IMR-90 (cell line): ENCODE data around the gene RNF225. TPM values are rescaled to one million over a fixed set of nuclear protein-coding genes. Genes with fewer than 3 reads are reported as not detected.

ENCODE experiments used
- ATAC-seq: fragments of 200-7000 bp; cut with Tn5 transposase; 2 replicates; pipeline ENCODE4 v1.9.1; 2020; ENCODE audit warnings: low read depth, mild to moderate bottlenecking, moderate library complexity
- BruUV-seq: library from RNA; stranded (reverse); fragments of 400-500 nt; replicated peaks from 2 replicates; lab custom pipeline; 2021; lab: Mats Ljungman, UMichigan
- CTCF ChIA-PET: fragments of 300-600 bp; formaldehyde crosslinking; extraction: SDS; loops from one replicate; lab custom pipeline; 2021; ENCODE audit warnings: antibody characterized with exemption; lab: Yijun Ruan, JAX
- POLR2A ChIA-PET: fragments of 300-600 bp; sonication (Branson Sonifier 250); formaldehyde crosslinking; loops from one replicate; lab custom pipeline; 2022; ENCODE audit warnings: antibody characterized with exemption; ENCODE audit not compliant: unreplicated experiment; lab: Charles Lee
- DNase-seq: peaks from one replicate; pipeline ENCODE4 v3.0.0; 2013
- H2AFZ ChIP-seq: replicated peaks from 2 replicates; pipeline ENCODE3; 2013; ENCODE audit warnings: low read length, mild to moderate bottlenecking; ENCODE audit not compliant: poor library complexity
- H2AK5ac ChIP-seq: 2 replicates; pipeline ENCODE4 v1.6.1; 2013; ENCODE audit warnings: low read depth, low read length, inconsistent platforms
- H2AK9ac ChIP-seq: replicated peaks from 2 replicates; pipeline ENCODE3; 2013; ENCODE audit warnings: mild to moderate bottlenecking, low read depth, low read length, moderate library complexity; ENCODE audit not compliant: poor library complexity
- H2BK120ac ChIP-seq: 2 replicates; pipeline ENCODE4 v1.6.1; 2013; ENCODE audit warnings: low read depth, low read length, inconsistent platforms
- H2BK15ac ChIP-seq: 3 replicates; pipeline ENCODE4 v1.6.1; 2013; ENCODE audit warnings: low read depth, low read length, inconsistent platforms
- H2BK20ac ChIP-seq: 2 replicates; pipeline ENCODE4 v1.6.1; 2013; ENCODE audit warnings: low read depth, mild to moderate bottlenecking, inconsistent platforms, low read length, moderate library complexity
- H2BK5ac ChIP-seq: 2 replicates; pipeline ENCODE4 v1.6.1; 2013; ENCODE audit warnings: mild to moderate bottlenecking, low read depth, low read length, inconsistent platforms; ENCODE audit not compliant: poor library complexity, severe bottlenecking
- H3K14ac ChIP-seq: replicated peaks from 2 replicates; pipeline ENCODE4 v1.6.1; 2013; ENCODE audit warnings: low read depth, low read length, inconsistent platforms
- H3K18ac ChIP-seq: 2 replicates; pipeline ENCODE4 v1.6.1; 2013; ENCODE audit warnings: low read depth, low read length, control low read depth
- H3K23ac ChIP-seq: 2 replicates; pipeline ENCODE4 v1.6.1; 2013; ENCODE audit warnings: low read depth, low read length, inconsistent platforms
- H3K27ac ChIP-seq: 2 replicates; pipeline ENCODE4 v1.5.1; 2013; ENCODE audit warnings: mild to moderate bottlenecking, control low read depth, low read length; ENCODE audit not compliant: insufficient read depth
- H3K27me3 ChIP-seq: 2 replicates; pipeline ENCODE4 v1.6.1; 2013; ENCODE audit warnings: low read length; ENCODE audit not compliant: control insufficient read depth, insufficient read depth
- H3K36me3 ChIP-seq: 2 replicates; pipeline ENCODE4 v1.6.1; 2013; ENCODE audit warnings: low read length, mixed read lengths; ENCODE audit not compliant: control insufficient read depth, insufficient read depth
- H3K4ac ChIP-seq: 2 replicates; pipeline ENCODE4 v1.6.1; 2013; ENCODE audit warnings: low read depth, low read length, inconsistent platforms
- H3K4me1 ChIP-seq: 2 replicates; pipeline ENCODE4 v1.6.1; 2013; ENCODE audit warnings: low read length, mixed read lengths; ENCODE audit not compliant: control insufficient read depth, insufficient read depth
- H3K4me2 ChIP-seq: 2 replicates; pipeline ENCODE4 v1.6.1; 2013; ENCODE audit warnings: low read depth, mild to moderate bottlenecking, control low read depth, low read length, moderate library complexity
- H3K4me3 ChIP-seq: 2 replicates; pipeline ENCODE4 v1.5.1; 2013; ENCODE audit warnings: low read depth, mild to moderate bottlenecking, control low read depth, low read length, moderate library complexity; ENCODE audit not compliant: insufficient read depth
- H3K56ac ChIP-seq: 2 replicates; pipeline ENCODE4 v1.6.1; 2013; ENCODE audit warnings: low read length, inconsistent platforms; ENCODE audit not compliant: insufficient read depth; ENCODE audit errors: extremely low read depth
- H3K79me1 ChIP-seq, 2 experiments: 2 replicates each; pipeline ENCODE4 v1.6.1; 2013; ENCODE audit warnings: low read length in 2 of 2, inconsistent platforms in 1 of 2, low read depth in 1 of 2
- H3K9ac ChIP-seq: 2 replicates; pipeline ENCODE4 v1.6.1; 2013; ENCODE audit warnings: low read depth, low read length, control low read depth
- H3K9me1 ChIP-seq: 2 replicates; pipeline ENCODE4 v1.6.1; 2013; ENCODE audit warnings: low read length, inconsistent platforms; ENCODE audit not compliant: insufficient read depth
- H3K9me3 ChIP-seq: 2 replicates; pipeline ENCODE4 v1.6.1; 2013; ENCODE audit warnings: low read length; ENCODE audit not compliant: control insufficient read depth, insufficient read depth
- H4K20me1 ChIP-seq: 2 replicates; pipeline ENCODE4 v1.6.1; 2013; ENCODE audit warnings: low read length, inconsistent platforms; ENCODE audit not compliant: insufficient read depth
- H4K5ac ChIP-seq: 2 replicates; pipeline ENCODE4 v1.6.1; 2013; ENCODE audit warnings: mild to moderate bottlenecking, low read depth, low read length, control low read depth
- H4K8ac ChIP-seq, 2 experiments: 2 replicates each; pipeline ENCODE4 v1.6.1; 2013; ENCODE audit warnings: low read depth in 2 of 2, low read length in 2 of 2, control low read depth in 1 of 2, inconsistent platforms in 1 of 2
- H4K91ac ChIP-seq: 2 replicates; pipeline ENCODE4 v1.6.1; 2013; ENCODE audit warnings: low read depth, low read length, inconsistent platforms; ENCODE audit not compliant: insufficient read depth
- BHLHE40 ChIP-seq: fragments of 150-350 bp; IDR thresholded peaks from 2 replicates; pipeline ENCODE4 v1.6.1; 2016; ENCODE audit warnings: mild to moderate bottlenecking, low read depth, low read length
- CHD1 ChIP-seq: IDR thresholded peaks from 2 replicates; pipeline ENCODE4 v1.6.1; 2012; ENCODE audit warnings: low read depth, low read length, improper control_type of control experiment
- MAZ ChIP-seq: IDR thresholded peaks from 2 replicates; pipeline ENCODE4 v1.6.1; 2012; ENCODE audit warnings: low read depth, mild to moderate bottlenecking, low read length, improper control_type of control experiment, moderate library complexity, borderline replicate concordance
- MXI1 ChIP-seq: IDR thresholded peaks from 2 replicates; pipeline ENCODE4 v1.6.1; 2012; ENCODE audit warnings: low read depth, mild to moderate bottlenecking, low read length, moderate library complexity, borderline replicate concordance
- whole genome bisulfite sequencing, 2 experiments: methylation state at CpG; one replicate each; pipeline versions ENCODE4 v1.1.5 to v1.1.7; 2013; ENCODE audit warnings: missing lambda C conversion rate in 2 of 2; ENCODE audit not compliant: insufficient read length in 1 of 2; ENCODE audit errors: extremely low coverage in 2 of 2; 5-methylcytosine and 5-hydroxymethylcytosine counted together
- dilution Hi-C: fragments of 300-500 bp; cut with HindIII; formaldehyde crosslinking; loops from one replicate; pipeline ENCODE4 v1.14.3; 2018; ENCODE audit warnings: low sequenced_read_pairs; ENCODE audit not compliant: unreplicated experiment
- in situ Hi-C: fragments of 300-500 bp; cut with MboI; formaldehyde crosslinking; loops from 3 replicates; pipeline ENCODE4 v1.14.3; 2019; ENCODE audit warnings: low sequenced_read_pairs, inconsistent platforms, mixed read lengths
- intact Hi-C: fragments of 100-400 bp; cut with micrococcal nuclease; formaldehyde crosslinking; loops from 2 replicates; pipeline ENCODE4 v1.10.0; 2022
- polyA plus RNA-seq, 3 experiments: library from polyadenylated mRNA; depleted of rRNA; stranded (reverse); fragments of >200 nt; gene quantifications; 2 replicates each; pipeline ENCODE4 v1.2.3, GENCODE V29; 2012; ENCODE audit warnings: low replicate concordance in 1 of 3
- total RNA-seq: library from RNA; depleted of rRNA; stranded (reverse); fragments of >200 nt; gene quantifications from 2 replicates; pipeline ENCODE4 v1.2.3, GENCODE V29; 2012
- TF ChIP-seq, protein P1 (sequence below): fragments of 150-350 bp; IDR thresholded peaks from 2 replicates; pipeline ENCODE4 v1.6.1; 2016; ENCODE audit warnings: low read depth, mild to moderate bottlenecking, low read length, moderate library complexity, borderline replicate concordance

The RNF225 gene
- total and polyA plus RNA-seq, 2 of the 4 experiments (the other 2 are of a cell fraction) = 0.10 TPM; not detected in 1

- Histone ChIP-seq H2AFZ (peak overlapping the region; percentile 99), H2BK20ac (no peak overlapping the region), H3K4me3 (peak overlapping the region; percentile 66), H3K4ac (peak overlapping the region; percentile 72), H3K9me1 (peaks cover 3% of the 10 kb centered on the region; the same call in 1 of the 2 replicates), H3K4me2 (peak overlapping the region; percentile 82), H3K56ac (peak overlapping the region; percentile 46; the same call in 1 of the 2 replicates), H4K8ac (peak overlapping the region; percentile 31 to 91; a peak in 3 of 4 replicates), H2BK5ac (peak overlapping the region; percentile 37), H3K27ac (peak overlapping the region; percentile 57), H3K27me3 (no peaks in the 10 kb centered on the region), H3K14ac (peak overlapping the region; percentile 74), H3K4me1 (peaks cover 6% of the 10 kb centered on the region; the same call in 1 of the 2 replicates), H3K79me1 (peaks cover 12 to 49% of the 10 kb centered on the region in 2 experiments), H3K9ac (peak overlapping the region; percentile 69), H4K5ac (peak overlapping the region; percentile 54), H3K36me3 (peaks cover 7% of the 10 kb centered on the region; the same call in 1 of the 2 replicates), H2BK120ac (no peak overlapping the region), H2BK15ac (no peak overlapping the region), H4K20me1 (no peaks in the 10 kb centered on the region; the same call in 1 of the 2 replicates), H2AK5ac (peak overlapping the region; percentile 57), H2AK9ac (peak overlapping the region; percentile 90), H3K23ac (peak overlapping the region; percentile 45), H4K91ac (peak overlapping the region; percentile 32), H3K9me3 (no peaks in the 10 kb centered on the region), H3K18ac (no peak overlapping the region; the same call in 1 of the 2 replicates)
- WGBS, 2 experiments = 2% methylated on average over 29 of the region's 82 CpGs; no CpG with 5 or more reads in 1 of the 2 experiments
- TSS peak; percentile 32 for BruUV-seq
- in situ Hi-C loops = no loop called here
- POLR2A ChIA-PET = interaction anchor here (0.6 to 1.4 kb wide), 5 partner anchors 15 to 229 kb away, joined by 3 to 10 read pairs (median 4); partner anchors contain the start of genes TRIM28 and ZNF497
- dilution Hi-C loops = no loop called here
- TF ChIP-seq MAZ = 0 out of 2 replicates have a peak, but pooled peaks have one; percentile 25
- no peak for TF ChIP-seq CHD1
- peak; percentile 63; the same call in 1 of the 2 replicates for TF ChIP-seq MXI1
- peak; percentile 85 for TF ChIP-seq BHLHE40
- TF ChIP-seq, protein P1, sequence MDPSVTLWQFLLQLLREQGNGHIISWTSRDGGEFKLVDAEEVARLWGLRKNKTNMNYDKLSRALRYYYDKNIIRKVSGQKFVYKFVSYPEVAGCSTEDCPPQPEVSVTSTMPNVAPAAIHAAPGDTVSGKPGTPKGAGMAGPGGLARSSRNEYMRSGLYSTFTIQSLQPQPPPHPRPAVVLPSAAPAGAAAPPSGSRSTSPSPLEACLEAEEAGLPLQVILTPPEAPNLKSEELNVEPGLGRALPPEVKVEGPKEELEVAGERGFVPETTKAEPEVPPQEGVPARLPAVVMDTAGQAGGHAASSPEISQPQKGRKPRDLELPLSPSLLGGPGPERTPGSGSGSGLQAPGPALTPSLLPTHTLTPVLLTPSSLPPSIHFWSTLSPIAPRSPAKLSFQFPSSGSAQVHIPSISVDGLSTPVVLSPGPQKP = no peak
- peak; percentile 98 for ATAC-seq
- DNase-seq = peak; percentile 63
- CTCF ChIA-PET = no interaction called here
- intact Hi-C loops = loop anchor here (2.0 kb wide), 1 partner anchor 20 kb away; the partner anchor contains the start of gene ZSCAN22
These were observed 48.2 kb upstream of the RNF225 start for GRCh38 chr19:58346961-58347929.
